ENCODE measurements around the gene CHMP4B.

DNA sequence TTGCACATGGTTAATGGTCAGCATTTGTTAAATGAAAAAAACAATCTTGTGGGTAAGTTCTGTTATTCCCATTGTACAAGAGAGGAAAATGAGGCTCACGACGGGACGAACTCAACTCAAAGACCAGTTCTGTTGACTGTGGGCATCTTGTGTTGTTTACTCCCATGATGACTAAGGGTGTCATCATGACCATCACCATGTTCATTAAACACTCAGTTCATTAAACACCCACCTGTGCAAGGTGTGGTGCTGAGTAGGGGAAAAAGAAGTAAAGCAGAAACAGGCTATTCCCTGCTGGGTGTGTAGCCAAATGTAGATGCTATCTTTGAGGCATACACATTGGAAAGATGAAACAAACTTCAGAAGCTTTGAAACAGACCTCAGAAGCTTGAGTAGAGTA lies 4.5 kb downstream of the CHMP4B start:
- TF ChIP-seq POLR2A (IDR thresholded peaks at IDR 0.05; ENCODE audit: low read depth): no peak
- TF ChIP-seq, protein P1, sequence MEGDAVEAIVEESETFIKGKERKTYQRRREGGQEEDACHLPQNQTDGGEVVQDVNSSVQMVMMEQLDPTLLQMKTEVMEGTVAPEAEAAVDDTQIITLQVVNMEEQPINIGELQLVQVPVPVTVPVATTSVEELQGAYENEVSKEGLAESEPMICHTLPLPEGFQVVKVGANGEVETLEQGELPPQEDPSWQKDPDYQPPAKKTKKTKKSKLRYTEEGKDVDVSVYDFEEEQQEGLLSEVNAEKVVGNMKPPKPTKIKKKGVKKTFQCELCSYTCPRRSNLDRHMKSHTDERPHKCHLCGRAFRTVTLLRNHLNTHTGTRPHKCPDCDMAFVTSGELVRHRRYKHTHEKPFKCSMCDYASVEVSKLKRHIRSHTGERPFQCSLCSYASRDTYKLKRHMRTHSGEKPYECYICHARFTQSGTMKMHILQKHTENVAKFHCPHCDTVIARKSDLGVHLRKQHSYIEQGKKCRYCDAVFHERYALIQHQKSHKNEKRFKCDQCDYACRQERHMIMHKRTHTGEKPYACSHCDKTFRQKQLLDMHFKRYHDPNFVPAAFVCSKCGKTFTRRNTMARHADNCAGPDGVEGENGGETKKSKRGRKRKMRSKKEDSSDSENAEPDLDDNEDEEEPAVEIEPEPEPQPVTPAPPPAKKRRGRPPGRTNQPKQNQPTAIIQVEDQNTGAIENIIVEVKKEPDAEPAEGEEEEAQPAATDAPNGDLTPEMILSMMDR (IDR thresholded peaks at IDR 0.05): no peak

Data from esophagus muscularis mucosa (tissue), 3 donors.